Adipocyte (in vitro differentiated cells): Measurements from ENCODE around the gene TMEM196.
A peak's percentile ranks its signal among the peaks of the same experiment; 100 is the strongest.

ENCODE experiments used
- DNase-seq: peaks from one replicate; pipeline ENCODE4 v3.0.0-alpha.2; 2015; ENCODE audit warnings: low read depth
- H3K27me3 ChIP-seq: replicated peaks from 2 replicates; pipeline ENCODE4 v1.7.0; 2013; ENCODE audit warnings: mild to moderate bottlenecking, low read length, moderate library complexity; ENCODE audit not compliant: control insufficient read depth, insufficient read depth
- H3K36me3 ChIP-seq: 2 replicates; pipeline ENCODE4 v1.7.0; 2013; ENCODE audit warnings: low read length, mild to moderate bottlenecking, moderate library complexity; ENCODE audit not compliant: control insufficient read depth, insufficient read depth, severe bottlenecking
- H3K4me1 ChIP-seq: 2 replicates; pipeline ENCODE4 v1.7.0; 2013; ENCODE audit warnings: mild to moderate bottlenecking, low read length, moderate library complexity; ENCODE audit not compliant: control insufficient read depth, insufficient read depth
- H3K4me3 ChIP-seq: 2 replicates; pipeline ENCODE4 v1.7.0; 2013; ENCODE audit warnings: mild to moderate bottlenecking, low read length, moderate library complexity
- H3K9ac ChIP-seq: 2 replicates; pipeline ENCODE4 v1.7.0; 2013; ENCODE audit warnings: mild to moderate bottlenecking, low read length, moderate library complexity
- H3K9me3 ChIP-seq: 2 replicates; pipeline ENCODE4 v1.7.0; 2013; ENCODE audit warnings: mild to moderate bottlenecking, low read length, moderate library complexity; ENCODE audit not compliant: control insufficient read depth

TMEM196 gene

GRCh38 chr7:19754521-19755116, 18.8 kb downstream of the TMEM196 start:
- Histone ChIP-seq H3K27me3 (no peaks in the 10 kb centered on the region), H3K9ac (peak overlapping the region; percentile 46), H3K36me3 (no peaks in the 10 kb centered on the region), H3K4me3 (no peak overlapping the region), H3K4me1 (peaks cover 4% of the 10 kb centered on the region), H3K9me3 (no peaks in the 10 kb centered on the region)
- DNase-seq = peak; percentile 65

DNA sequence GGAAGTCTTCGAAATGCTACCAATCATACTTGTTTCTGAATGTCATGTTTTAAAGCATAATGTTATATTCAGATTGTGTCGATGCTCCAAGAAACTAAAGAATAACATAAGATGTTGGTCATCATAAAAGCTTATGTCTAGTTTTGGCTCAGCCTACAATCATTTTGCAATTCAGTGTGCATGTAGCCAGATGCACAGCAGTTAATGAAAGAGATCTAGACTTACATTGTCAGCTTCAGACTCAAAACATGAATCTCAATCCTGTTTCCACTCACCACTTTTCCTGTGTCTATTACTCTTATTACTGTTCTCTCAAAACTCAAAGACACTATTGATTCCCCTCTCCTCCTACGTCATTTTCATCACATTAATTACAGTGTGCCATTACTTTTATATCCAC, 21.4 kb downstream of the TMEM196 start:
- Histone ChIP-seq H3K4me1 (peaks cover 4% of the 10 kb centered on the region), H3K36me3 (no peaks in the 10 kb centered on the region), H3K4me3 (no peak overlapping the region), H3K27me3 (no peaks in the 10 kb centered on the region), H3K9me3 (no peaks in the 10 kb centered on the region), H3K9ac (no peak overlapping the region)
- no peak for DNase-seq

DNA sequence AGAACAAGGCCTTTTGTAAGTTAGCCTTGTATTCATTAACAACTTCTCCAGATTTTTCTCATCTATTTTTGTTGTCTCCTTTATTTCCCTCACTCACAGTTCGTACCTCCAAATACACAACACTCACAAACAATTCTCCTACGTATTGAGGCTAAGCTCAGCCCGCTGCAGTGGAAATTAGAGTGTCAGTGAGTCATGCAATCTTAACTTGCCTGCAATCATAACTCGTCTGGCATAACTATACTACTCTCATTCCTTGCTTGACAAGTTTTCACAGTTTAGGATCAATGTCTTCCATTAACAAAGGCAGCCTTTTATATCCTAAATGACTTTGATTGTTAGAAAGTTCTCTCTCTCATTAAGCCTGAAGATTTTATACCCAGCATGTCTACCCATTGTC, 23.8 kb downstream of the TMEM196 start:
- H3K27me3 ChIP-seq = no peaks in the 10 kb centered on the region
- no peak overlapping the region for H3K4me3 ChIP-seq
- no peaks in the 10 kb centered on the region for H3K9me3 ChIP-seq
- peaks cover 4% of the 10 kb centered on the region for H3K4me1 ChIP-seq
- peak; percentile 20 for DNase-seq
- no peak overlapping the region for H3K9ac ChIP-seq
- H3K36me3 ChIP-seq = no peaks in the 10 kb centered on the region

GRCh38 chr7:19747740-19748339, 25.6 kb downstream of the TMEM196 start:
- Histone ChIP-seq H3K36me3 (no peaks in the 10 kb centered on the region), H3K4me3 (no peak overlapping the region), H3K4me1 (peaks cover 4% of the 10 kb centered on the region), H3K9me3 (no peaks in the 10 kb centered on the region), H3K9ac (no peak overlapping the region), H3K27me3 (no peaks in the 10 kb centered on the region)
- peak; percentile 67 for DNase-seq

DNA sequence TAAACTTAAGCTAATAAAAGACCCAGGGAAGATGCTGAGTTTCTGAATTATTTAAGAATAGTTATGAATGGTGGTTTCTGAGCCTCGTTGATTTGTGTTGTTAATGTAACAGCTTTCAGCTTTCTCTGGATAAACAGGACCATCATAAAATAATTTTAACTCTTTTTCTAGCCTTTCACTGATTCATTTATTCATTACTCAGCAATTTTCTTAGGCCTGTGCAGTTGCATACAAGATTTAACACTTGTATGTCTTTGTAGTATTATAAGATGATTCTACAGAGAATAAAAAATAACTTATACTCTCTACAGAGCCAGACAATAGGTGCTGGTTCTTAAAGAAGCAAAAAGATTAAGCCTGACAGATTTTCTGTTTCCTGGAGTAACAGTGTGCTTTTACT, 29.3 kb downstream of the TMEM196 start:
- H3K4me1 ChIP-seq = no peaks in the 10 kb centered on the region
- no peak for DNase-seq
- H3K36me3 ChIP-seq = no peaks in the 10 kb centered on the region
- no peaks in the 10 kb centered on the region for H3K9me3 ChIP-seq
- no peaks in the 10 kb centered on the region for H3K27me3 ChIP-seq
- H3K9ac ChIP-seq = no peak overlapping the region
- H3K4me3 ChIP-seq = no peak overlapping the region

DNA sequence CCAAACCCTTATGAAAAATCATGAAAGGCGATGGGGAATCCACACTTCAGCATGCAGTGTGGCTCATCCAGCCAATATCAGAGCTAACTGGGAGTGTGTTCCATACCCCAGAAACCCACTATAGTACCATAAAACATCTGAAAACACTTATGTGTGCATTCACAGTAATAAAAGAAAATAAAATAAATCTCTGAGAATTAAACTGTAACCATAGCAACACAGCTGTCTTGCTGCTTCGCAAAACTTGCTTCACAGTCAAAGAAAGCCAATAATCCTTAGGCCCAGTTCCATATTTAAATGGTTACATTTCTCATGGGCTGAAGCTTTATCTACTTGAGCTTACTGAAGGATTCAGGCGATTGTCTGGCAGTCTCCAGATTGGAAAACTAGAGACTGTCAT, 44.7 kb downstream of the TMEM196 start:
- Histone ChIP-seq H3K4me3 (no peak overlapping the region), H3K9ac (no peak overlapping the region), H3K9me3 (no peaks in the 10 kb centered on the region), H3K27me3 (no peaks in the 10 kb centered on the region), H3K36me3 (no peaks in the 10 kb centered on the region), H3K4me1 (no peaks in the 10 kb centered on the region)
- no peak for DNase-seq

DNA sequence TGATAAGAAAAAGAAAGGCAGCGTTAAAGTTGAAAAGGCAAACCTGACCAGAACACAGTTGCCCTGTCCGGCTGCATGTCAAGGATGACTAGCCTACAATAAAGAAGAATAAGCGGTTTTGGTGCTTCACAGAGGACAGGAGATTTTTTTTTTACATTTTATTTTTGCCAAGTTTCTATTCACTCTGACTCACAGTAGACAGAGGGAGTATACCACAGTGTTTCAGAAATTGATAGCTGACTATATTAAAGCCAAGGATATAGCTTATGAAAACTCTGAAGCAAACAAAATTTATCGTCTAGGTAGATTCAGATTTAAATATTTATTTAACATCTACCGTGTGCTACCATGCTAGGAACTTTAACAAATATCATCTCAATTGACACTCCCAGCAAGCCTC, 47.6 kb downstream of the TMEM196 start:
- Histone ChIP-seq H3K9me3 (no peaks in the 10 kb centered on the region), H3K4me1 (no peaks in the 10 kb centered on the region), H3K4me3 (no peak overlapping the region), H3K36me3 (no peaks in the 10 kb centered on the region), H3K9ac (no peak overlapping the region), H3K27me3 (no peaks in the 10 kb centered on the region)
- DNase-seq = no peak

GRCh38 chr7:19715499-19715898, 57.9 kb downstream of the TMEM196 start:
- Histone ChIP-seq H3K4me1 (no peaks in the 10 kb centered on the region), H3K36me3 (no peaks in the 10 kb centered on the region), H3K27me3 (no peaks in the 10 kb centered on the region), H3K9me3 (no peaks in the 10 kb centered on the region), H3K4me3 (no peak overlapping the region), H3K9ac (no peak overlapping the region)
- DNase-seq = no peak

DNA sequence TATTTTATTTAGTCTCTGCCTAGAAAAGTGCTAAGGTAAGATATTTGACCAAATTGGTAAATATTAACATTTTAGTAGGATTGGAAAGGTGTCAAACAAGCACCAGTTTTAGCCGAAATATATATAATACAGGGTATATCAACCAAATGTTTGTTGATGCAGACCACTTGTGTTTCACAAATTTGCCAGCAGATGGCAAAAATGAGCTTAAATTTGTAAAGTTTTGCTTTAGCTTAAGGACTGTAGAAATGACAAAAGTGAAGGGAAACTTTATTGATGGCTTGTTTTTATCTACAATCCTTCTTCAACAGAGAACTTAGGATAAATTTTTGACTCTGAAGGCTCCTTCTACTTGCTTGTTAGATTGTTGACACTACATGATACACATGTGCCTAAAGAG, 59.7 kb downstream of the TMEM196 start:
- H3K36me3 ChIP-seq = no peaks in the 10 kb centered on the region
- no peaks in the 10 kb centered on the region for H3K27me3 ChIP-seq
- no peaks in the 10 kb centered on the region for H3K9me3 ChIP-seq
- no peaks in the 10 kb centered on the region for H3K4me1 ChIP-seq
- no peak overlapping the region for H3K4me3 ChIP-seq
- H3K9ac ChIP-seq = no peak overlapping the region
- peak; percentile 80 for DNase-seq

GRCh38 chr7:19709249-19709578, 64.2 kb downstream of the TMEM196 start:
- Histone ChIP-seq H3K4me1 (peaks cover 23% of the 10 kb centered on the region), H3K4me3 (peak overlapping the region; percentile 99), H3K9ac (peak overlapping the region; percentile 94), H3K27me3 (no peaks in the 10 kb centered on the region), H3K36me3 (no peaks in the 10 kb centered on the region), H3K9me3 (no peaks in the 10 kb centered on the region)
- DNase-seq = no peak

DNA sequence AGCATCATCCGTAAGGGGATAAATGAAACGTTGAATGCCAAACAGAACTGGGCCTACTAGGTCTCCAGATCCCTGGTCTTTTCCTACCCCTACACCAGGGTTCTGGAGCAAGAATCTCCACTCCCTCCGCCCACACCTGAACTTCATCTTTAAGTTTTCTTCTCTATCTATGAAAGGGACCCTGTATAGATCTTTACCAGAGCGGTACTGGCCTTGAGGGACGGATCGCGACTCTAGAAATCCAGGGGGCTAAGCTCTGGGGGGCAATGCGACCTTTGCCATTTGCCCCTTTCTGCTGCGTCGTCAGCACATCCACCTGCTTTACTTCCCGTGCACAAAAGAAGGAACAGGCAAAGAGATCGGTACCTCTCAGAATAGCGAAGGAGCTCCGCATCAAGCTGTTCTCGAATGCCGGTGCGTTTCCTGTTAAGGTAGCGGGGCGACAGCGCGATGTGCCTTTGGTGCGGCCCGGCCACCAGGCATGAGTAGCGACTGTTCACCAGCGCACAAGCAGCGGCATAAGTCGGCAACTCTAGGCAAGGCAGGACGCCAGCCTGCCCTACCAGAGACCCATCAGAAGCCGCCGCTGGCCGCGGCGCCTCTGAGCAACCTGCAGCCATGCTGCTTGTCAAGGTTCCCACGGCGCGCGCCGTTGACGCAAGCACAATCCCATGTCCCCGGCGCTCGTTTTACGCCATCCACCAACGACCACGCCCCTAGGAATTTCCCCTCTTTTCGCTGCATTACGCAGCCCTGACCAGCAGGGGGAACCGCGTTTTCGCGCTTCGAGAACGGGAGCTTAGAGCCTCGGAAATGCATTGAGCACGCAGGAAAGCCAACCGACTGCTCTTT, 64.8 kb downstream of the TMEM196 start, which contains the start of gene POLR1F:
Gene POLR1F (minus strand): TSS at position 641 of the 852 bp plus-strand sequence. CDS start 21 bp downstream, at position 620.
- Histone ChIP-seq H3K36me3 (no peaks in the 10 kb centered on the region), H3K9me3 (no peaks in the 10 kb centered on the region), H3K4me1 (peaks cover 23% of the 10 kb centered on the region), H3K4me3 (peak within 1 kb of the TSS; percentile 99), H3K9ac (peak within 1 kb of the TSS; percentile 94), H3K27me3 (no peaks in the 10 kb centered on the region)
- DNase-seq = peak; percentile 99
